HG03175 (cell line): ENCODE data around the gene CCDC60.

Source experiments
- ATAC-seq: cut with Tn5 transposase; IDR thresholded peaks from one replicate; pipeline ENCODE4 v1.9.1; 2021; ENCODE audit warnings: mild to moderate bottlenecking, moderate library complexity; ENCODE audit not compliant: unreplicated experiment

Gene CCDC60

GRCh38 chr12:119501052-119501451, 166.5 kb downstream of the CCDC60 start:
- ATAC-seq = no peak

- ATAC-seq = no peak
Measured at GRCh38 chr12:119505001-119505400, 170.5 kb downstream of the CCDC60 start.

GRCh38 chr12:119512772-119513497, 178.4 kb downstream of the CCDC60 start:
- no peak for ATAC-seq

- no peak for ATAC-seq
Measured at GRCh38 chr12:119528241-119528640, 193.7 kb downstream of the CCDC60 start.

GRCh38 chr12:119540476-119540875, 205.9 kb downstream of the CCDC60 start:
- no peak for ATAC-seq

- ATAC-seq = peak; percentile 56
Measured at GRCh38 chr12:119544765-119545625, 210.5 kb downstream of the CCDC60 start.

GRCh38 chr12:119546340-119546739, 211.8 kb downstream of the CCDC60 start:
- ATAC-seq = no peak

- ATAC-seq = no peak
Measured at GRCh38 chr12:119547001-119547400, 212.5 kb downstream of the CCDC60 start.

GRCh38 chr12:119556854-119557253, 222.3 kb downstream of the CCDC60 start:
- no peak for ATAC-seq

- ATAC-seq = no peak
Measured at GRCh38 chr12:119565404-119565803, 230.9 kb downstream of the CCDC60 start.

- no peak for ATAC-seq
Measured at GRCh38 chr12:119570771-119571170, 236.2 kb downstream of the CCDC60 start.

GRCh38 chr12:119573086-119573485, 238.6 kb downstream of the CCDC60 start:
- no peak for ATAC-seq

- ATAC-seq = no peak
Measured at GRCh38 chr12:119574255-119574654, 239.7 kb downstream of the CCDC60 start.

GRCh38 chr12:119576118-119576810, 241.7 kb downstream of the CCDC60 start:
- no peak for ATAC-seq

- no peak for ATAC-seq
Measured at GRCh38 chr12:119576915-119577314, 242.4 kb downstream of the CCDC60 start.

- ATAC-seq = no peak
Measured at GRCh38 chr12:119578112-119578511, 243.6 kb downstream of the CCDC60 start.

- no peak for ATAC-seq
Measured at GRCh38 chr12:119589097-119589496, 254.6 kb downstream of the CCDC60 start.

- no peak for ATAC-seq
Measured at GRCh38 chr12:119589634-119590033, 255.1 kb downstream of the CCDC60 start.
